ENCODE measurements around the gene PLXNA4. TPM values are rescaled to one million over a fixed set of nuclear protein-coding genes. Genes with fewer than 3 reads are reported as not detected.

PLXNA4 gene
- total and polyA plus RNA-seq, 9 of the 15 experiments (the other 6 are each of a cell fraction or from before 2014, with no cell fraction given), result under 0.01 to 0.09 TPM; not detected in 7

- no peak overlapping the region for H3K4me2 ChIP-seq (ENCODE audit: insufficient read depth, low read length)
- CTCF ChIA-PET (ENCODE audit: low intra/inter-chr PET ratio), result no interaction called here
Observed at GRCh38 chr7:132141109-132141508, 435.2 kb downstream of the PLXNA4 start.

More at GRCh38 chr7:132141109-132141508, 435.2 kb downstream of the PLXNA4 start:
- no TSS peak for BruUV-seq (replicated peaks)
- Histone ChIP-seq H3K79me2 (ENCODE audit: control insufficient read depth, insufficient read depth, low read length) (no peaks in the 10 kb centered on the region), H3K4me3 (no peak overlapping the region), H3K9me3 (replicated peaks; ENCODE audit: control insufficient read depth, insufficient read depth, low read depth, low read length) (no peaks in the 10 kb centered on the region), H3K9me1 (ENCODE audit: control insufficient read depth, insufficient read depth, low read length) (no peaks in the 10 kb centered on the region), H3K27me3 (ENCODE audit: control insufficient read depth in 2 of 2, insufficient read depth in 2 of 2, low read length in 2 of 2) (peaks cover 5 to 55% of the 10 kb centered on the region in 2 experiments; a peak in 3 of 5 replicates), H4K20me1 (replicated peaks; ENCODE audit: control insufficient read depth, insufficient read depth, low read length) (peaks cover 3% of the 10 kb centered on the region; the same call in 1 of the 2 replicates), H3K4me1 (replicated peaks in 1 of 2; ENCODE audit: control insufficient read depth in 2 of 2, insufficient read depth in 2 of 2, low read length in 2 of 2) (no peaks in the 10 kb centered on the region), H2AFZ (ENCODE audit: low read depth, low read length) (no peak overlapping the region), H3K36me3 (ENCODE audit: control insufficient read depth, insufficient read depth, low read length) (no peaks in the 10 kb centered on the region), H3K27ac (ENCODE audit: extremely low read depth, low read depth, low read length) (no peak overlapping the region), H3K9ac (ENCODE audit: insufficient read depth in 1 of 2, low read depth in 2 of 2, low read length in 2 of 2) (no peak overlapping the region)
- intact Hi-C loops (cut with micrococcal nuclease), result loop anchor here (10.0 kb wide), 1 partner anchor 196 kb away; no protein-coding TSS in a partner anchor
- POLR2A ChIA-PET, result no interaction called here
- TF ChIP-seq FUS (optimal IDR thresholded peaks at IDR 0.05; ENCODE audit: low read depth, low read length) (no peak), SIX5 (IDR thresholded peaks at IDR 0.05; ENCODE audit: borderline replicate concordance in 1 of 2, insufficient read depth in 1 of 2, low read depth in 1 of 2, low read length in 2 of 2) (no peak), ELF2 (CRISPR knock-in tag; IDR thresholded peaks at IDR 0.05) (no peak), ZNF121 (CRISPR knock-in tag; conservative IDR thresholded peaks at IDR 0.05) (no peak), DEAF1 (CRISPR knock-in tag; IDR thresholded peaks at IDR 0.05) (no peak), TRIM28 (IDR thresholded peaks at IDR 0.05) (no peak), MXI1 (IDR thresholded peaks at IDR 0.05; ENCODE audit: low read depth, low read length) (no peak), NCOA4 (IDR thresholded peaks at IDR 0.05; ENCODE audit: partially characterized antibody) (no peak), OTX1 (CRISPR knock-in tag; IDR thresholded peaks at IDR 0.05) (no peak)
- in situ Hi-C loops (cut with MboI), result no loop called here
- no peak for ATAC-seq
- DNase-seq (ENCODE audit: extremely low read depth in 1 of 4, low spot score in 3 of 4), result no peak
- no peak for FAIRE-seq
- WGBS (ENCODE audit: insufficient coverage, low coverage, missing lambda C conversion rate), result 0% methylated on average over 3 of the region's 3 CpGs
